ENCODE measurements around the gene CERS6. TPM values are rescaled to one million over a fixed set of nuclear protein-coding genes. Genes with fewer than 3 reads are reported as not detected.

CERS6 gene
- polyA plus RNA-seq, 4 donors = 47.1 to 61.1 (median 57.5) TPM

DNA sequence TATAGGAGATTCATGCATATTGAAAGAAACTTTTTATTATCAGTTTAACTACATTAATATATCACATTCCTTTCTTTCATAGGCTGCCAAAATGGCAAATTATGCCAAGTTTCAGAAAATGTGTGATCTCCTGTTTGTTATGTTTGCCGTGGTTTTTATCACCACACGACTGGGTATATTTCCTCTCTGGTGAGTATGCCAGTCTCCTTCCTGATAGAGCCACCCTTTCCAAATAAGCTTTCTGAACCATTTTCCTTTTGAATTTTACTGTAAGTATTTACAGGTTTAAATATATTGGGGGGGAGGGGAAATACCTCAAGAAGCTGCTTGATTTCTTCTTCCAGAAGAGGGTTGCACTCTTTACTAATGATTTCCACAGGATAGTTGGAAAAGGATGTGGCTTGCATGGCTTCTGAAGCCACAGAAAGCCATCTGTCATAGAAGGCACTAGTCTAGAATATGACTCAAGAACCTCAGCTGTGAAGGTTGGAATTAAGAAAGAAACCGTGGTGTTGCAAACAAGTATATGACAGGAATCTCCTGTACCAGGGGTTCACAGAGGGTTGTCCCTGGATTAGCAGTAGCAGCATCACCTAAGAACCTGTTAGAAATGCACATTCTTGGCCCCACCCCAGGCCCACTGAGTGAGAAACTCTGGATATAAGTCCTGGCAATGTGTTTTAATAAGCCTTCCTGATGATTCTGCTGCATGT is 261.9 kb downstream of the CERS6 start:
- no peak for DNase-seq (ENCODE audit: low read depth in 4 of 4, low spot score in 3 of 4)

DNA sequence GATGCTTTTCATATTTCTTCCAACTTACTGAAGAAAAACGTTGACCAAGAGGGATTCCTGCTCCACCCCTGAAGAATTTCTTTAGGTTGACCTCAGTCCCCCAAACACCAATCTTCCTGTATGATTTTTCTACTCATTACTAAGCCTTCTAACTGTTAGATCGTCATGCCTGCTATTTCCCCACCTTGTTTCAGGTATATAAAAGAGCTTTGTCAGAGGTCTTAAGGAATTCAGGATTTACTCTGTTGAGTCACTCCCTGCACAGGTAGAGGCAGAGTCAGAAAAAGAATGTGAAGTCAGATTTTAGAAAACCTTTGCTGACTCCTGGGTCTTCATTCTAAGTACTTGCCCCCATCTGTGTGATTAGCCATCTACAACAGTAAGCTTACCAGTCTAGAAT is 262.6 kb downstream of the CERS6 start:
- no peak for DNase-seq (ENCODE audit: low read depth in 4 of 4, low spot score in 3 of 4)

DNA sequence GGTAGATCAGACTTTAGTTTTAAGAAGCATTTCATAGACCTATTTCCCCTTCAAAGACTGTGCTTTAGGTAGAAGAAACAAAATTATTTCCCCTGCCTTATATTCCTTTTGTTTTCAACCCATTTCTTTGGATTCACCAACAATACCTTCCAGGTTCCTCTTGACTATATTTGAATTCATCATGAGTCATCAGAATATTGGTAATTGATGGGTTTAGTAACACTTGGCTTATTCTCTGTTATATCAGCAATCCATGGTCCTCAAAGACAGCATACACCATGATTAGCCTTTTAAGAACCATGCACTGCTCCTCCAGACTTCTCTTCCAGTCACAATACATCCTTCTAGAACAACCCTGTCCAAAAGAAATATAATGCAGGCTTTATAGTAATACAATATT is 263.4 kb downstream of the CERS6 start:
- DNase-seq (ENCODE audit: low read depth in 4 of 4, low spot score in 3 of 4) = no peak

DNA sequence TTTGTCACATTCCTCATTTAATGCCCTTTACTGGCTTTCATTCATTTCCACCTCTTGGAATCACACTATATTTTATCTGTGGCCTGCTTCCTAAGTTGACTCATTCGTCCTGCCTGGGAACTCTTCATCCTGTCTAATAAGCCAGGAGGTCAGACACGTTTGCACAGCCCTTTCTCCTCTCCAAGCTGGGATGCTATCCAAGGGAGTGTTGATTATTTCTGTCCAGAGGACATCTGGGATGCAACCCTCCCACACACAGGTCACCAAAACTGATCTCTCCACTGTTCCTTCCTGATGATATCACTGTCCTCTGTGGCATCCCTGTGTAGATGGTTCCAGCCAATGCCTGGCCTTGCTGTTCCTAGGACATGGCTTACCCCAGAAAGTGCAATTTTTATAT is 266.5 kb downstream of the CERS6 start:
- DNase-seq (ENCODE audit: low read depth in 4 of 4, low spot score in 3 of 4) = peak in 2 of 4 donors; percentile 7 to 28

DNA sequence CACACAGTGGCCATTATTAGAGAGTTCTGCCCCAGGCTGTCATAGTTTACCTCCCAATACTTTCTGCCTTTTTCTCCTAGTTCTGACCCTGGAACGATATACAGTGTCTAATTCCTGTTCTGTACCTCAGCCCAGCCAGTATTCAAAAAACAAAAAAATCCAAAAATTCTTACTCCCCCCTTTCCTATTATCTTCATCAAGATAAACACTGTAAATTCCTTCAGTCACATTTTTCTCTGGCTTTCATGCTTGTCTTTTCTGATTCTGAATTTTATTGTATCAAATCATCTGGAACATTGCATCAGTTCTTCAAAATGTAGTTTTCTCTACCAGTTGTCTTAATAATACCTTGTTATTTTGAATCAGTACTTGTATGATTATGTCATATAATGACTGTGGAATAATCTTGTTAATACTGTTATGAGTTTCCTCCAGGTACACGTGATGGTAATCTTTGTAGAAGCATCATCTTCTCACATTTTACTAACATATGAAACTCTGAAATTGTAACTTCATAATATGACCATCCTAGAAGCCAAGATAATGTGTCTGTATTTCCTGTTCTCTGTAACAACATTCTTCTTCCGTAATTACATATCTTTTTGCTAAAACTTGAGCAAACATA is 267.3 kb downstream of the CERS6 start:
- DNase-seq (ENCODE audit: low read depth in 4 of 4, low spot score in 3 of 4) = no peak

DNA sequence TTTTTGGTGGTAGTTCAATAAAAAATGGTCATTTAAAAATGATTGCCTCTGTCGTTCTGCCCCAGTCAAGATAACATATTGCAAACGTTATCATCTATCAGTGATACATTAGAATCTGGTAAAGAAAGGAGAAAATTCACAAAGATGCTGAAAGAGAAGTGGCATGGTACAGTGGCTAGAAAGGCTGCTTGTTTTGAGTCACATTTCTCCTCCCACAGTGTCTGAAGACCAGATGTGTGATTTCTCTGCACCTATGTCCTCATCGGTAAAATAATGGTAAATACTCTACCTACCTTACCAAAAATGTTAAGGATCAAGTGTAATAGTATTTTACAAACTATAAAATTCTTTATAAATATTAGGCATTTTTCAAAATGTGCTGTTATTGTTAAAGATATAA is 270.3 kb downstream of the CERS6 start:
- no peak for DNase-seq (ENCODE audit: low read depth in 4 of 4, low spot score in 3 of 4)

DNA sequence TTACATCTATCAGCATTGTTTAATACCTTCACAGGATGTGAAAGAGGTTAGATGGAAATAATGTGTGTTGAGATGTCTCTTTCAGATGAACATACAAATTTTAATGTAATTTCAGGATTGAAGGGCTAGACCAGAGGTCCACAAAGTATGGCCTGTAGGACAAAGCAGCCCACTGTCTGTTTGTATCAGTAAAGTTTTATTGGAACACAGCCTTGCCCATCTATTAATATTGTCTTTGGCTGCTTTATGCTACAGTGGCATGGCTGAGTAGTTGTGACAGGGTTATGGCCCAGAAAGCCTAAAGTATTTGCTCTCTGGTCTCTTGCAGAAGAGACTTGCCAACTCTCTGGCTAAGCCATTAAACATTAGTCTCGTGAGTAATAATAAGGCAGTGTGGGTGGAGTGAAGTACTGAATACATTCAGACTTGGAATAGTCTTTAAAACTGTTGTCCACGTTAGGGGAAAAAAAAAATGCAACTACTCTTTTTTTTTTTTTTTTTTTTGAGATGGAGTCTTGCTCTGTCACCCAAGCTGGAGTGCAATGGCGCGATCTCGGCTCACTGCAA is 271.9 kb downstream of the CERS6 start:
- no peak for DNase-seq (ENCODE audit: low read depth in 4 of 4, low spot score in 3 of 4)

DNA sequence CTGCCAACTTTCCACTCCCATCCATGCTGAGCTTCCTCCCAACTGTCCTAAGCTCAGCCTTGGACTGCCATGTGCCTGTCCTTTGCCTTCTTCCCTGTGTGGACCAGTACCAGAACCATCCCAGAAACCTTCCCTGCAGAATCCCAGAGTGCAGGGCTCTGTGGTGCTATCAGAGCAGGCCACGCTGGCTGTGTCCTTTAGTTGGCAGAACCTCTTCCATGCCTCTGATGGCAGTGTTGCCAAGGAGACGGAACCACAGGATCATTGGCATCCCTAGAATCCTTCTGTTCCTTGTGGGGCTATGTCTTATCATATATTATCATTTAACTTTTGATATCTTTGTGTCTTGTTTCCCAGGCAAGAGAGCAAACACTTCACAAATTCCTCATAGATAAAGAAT is 273.4 kb downstream of the CERS6 start:
- DNase-seq (ENCODE audit: low read depth in 4 of 4, low spot score in 3 of 4) = no peak

DNA sequence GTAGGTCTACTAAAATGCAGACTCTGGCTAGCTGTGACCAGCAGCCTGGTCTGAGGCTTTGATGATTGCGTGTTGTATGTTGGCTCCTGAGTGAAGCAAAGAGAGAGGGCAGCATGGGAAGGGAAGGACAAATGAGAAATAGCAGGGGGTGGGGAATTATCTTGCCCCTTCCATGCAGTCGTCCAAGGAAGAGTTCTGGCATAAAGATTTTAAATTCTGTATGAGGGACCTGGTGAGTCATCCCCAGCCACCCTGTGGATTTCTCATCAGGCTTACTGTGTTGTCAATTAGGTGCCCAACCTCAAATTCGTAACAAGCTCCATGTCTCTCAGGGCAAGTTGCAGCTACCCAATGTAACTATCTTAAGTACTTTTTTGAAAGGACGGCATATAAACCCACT is 274.3 kb downstream of the CERS6 start:
- no peak for DNase-seq (ENCODE audit: low read depth in 4 of 4, low spot score in 3 of 4)

DNA sequence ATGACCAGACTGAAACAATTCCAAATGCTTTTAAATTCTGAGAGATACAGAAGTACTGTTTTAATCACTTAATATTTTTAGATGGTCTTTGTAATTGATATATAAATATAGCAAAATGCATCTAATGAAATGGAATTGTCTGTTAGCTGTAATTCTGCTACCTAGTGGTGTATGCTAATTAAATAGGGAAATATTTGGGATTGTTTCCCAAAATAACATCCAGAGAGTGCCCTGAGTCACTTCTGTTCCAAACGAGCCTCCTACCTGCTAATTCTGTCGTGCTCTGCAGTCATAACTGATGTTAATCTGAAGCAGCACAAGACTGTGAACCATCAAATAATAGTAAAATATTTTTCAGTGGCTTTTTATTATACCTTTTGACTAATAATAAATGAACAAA is 274.9 kb downstream of the CERS6 start:
- no peak for DNase-seq (ENCODE audit: low read depth in 4 of 4, low spot score in 3 of 4)

DNA sequence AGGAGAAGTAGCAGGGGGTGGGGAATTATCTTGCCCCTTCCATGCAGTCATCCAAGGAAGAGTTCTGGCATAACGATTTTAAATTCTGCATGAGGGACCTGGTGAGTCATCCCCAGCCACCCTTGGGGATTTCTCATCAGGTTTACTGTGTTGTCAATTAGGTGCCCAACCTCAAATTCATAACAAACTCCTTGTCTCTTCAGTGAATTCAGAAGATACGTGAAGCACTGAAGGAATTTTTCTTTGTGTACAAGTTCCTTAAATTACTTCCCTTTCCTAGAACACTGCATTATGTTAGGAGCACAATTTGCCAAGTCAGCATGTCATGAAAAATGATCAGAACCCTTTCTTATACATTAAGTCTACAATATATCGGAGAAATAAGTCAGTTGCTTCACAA is 275.5 kb downstream of the CERS6 start:
- DNase-seq (ENCODE audit: low read depth in 4 of 4, low spot score in 3 of 4) = no peak

DNA sequence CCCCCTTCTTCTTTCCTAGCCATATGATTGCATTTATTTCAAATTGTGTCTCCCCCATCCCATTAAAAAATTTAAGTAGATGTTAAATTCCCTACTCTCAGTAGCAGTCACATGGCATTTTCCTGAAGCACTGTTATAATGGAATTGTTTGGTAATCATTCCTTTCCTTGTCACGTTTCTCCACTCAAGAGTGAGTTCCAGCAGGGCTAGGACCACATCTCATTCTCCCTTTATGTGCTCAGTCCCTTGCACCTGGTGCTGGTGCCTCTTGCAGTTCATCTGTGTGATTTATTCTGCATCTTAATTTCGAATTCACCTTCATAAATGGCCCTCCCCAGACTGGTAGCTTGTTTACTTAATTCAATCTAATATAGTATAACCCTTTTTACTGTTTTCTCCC is 276.0 kb downstream of the CERS6 start:
- DNase-seq (ENCODE audit: low read depth in 4 of 4, low spot score in 3 of 4) = no peak

DNA sequence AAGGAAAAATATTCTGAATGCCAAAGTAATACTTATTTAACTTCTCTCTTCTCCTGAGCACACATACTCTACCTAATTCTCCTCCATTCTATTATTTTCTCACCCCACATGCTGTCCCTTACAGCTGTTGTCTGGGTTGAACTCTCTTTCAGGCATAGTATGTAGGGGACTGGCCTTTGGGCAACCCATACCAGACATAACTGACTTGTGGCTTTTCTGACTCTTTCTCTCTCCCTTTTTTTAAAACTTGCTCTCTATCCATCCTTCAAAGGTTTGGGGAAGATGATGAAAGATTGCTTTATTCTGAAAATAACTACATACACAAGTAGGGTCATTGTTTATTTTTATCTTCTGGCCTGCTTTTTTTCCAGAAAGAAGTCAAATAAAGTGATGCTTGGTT is 276.4 kb downstream of the CERS6 start:
- no peak for DNase-seq (ENCODE audit: low read depth in 4 of 4, low spot score in 3 of 4)

DNA sequence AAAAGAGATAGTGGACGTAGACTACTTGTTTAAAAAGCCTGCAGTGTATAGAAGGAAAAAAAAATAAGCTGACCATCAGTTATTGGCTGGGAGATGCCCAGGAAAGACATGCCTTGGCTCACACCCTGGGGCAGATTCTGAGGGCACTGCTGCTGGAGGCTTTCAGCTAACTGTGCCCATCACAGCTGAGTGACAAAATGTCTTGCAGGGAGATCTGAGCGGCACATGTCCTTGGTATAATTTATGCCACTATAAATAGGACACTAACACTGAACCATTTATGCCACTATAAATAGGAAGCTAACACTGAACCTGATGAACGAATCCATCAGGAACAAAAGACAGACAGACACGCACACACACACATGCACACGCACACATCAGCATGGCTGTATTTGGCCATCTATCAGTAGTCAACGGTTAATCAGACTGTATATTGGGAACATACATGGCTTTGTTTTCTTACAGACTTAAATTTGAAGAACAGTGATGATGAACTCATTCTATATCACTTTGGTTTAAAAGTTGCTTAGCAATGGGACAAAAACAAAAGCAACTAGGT is 278.2 kb downstream of the CERS6 start:
- no peak for DNase-seq (ENCODE audit: low read depth in 4 of 4, low spot score in 3 of 4)

DNA sequence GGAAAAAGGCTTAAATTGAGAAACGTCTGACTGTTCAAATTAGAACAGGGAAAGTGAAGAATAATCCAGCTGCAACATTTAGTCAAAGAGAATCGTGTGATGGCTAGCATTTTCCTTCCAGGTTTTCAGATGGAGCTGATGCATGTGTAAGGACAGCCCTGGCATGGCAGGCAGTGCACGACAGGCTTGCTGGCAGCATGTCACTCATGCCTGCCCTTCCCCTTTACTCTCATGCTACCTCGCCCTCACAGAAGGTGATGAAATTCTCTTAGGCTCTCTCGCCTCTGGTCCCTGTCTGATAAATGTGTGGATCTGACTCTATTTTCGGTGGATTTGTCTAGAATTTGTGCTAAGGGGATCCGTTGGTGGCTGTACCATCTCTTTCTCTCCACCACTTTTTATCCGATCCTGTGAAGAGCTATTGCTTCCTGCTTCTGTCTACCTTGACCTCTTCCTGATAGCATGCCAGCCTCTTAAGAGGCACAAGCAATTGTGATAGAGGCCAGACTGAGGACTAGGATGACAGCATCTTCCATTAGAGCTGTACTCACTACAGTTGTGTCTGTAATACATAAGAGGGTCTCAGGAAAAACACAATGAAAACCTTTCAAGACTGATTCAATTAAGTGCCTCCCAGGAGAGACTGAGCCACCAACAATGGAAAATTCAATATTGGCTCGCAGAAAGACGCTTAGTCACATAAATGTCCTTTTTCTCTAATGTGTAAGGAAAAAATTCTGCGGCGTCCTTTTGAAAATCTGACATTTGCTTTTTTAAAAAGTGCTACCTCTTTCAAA is 280.8 kb downstream of the CERS6 start:
- no peak for DNase-seq (ENCODE audit: low read depth in 4 of 4, low spot score in 3 of 4)

DNA sequence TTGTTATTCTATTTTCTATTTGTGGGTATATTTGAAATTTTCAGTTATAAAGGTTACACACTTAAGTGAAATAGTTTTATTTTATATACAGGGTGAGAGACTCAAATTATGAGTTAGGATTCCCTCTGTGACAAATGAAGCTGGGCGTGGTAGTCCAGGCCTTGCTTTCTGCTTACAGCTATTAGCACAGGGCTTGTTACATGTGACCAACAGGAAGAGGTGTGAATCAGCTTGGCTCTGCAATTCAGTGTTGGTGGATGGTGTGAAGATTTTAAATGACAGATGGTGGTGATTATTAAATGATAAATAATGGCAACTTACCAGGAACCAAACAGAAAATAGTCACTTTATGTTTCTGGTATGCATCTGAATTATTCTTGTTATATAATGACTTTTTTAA is 282.0 kb downstream of the CERS6 start:
- DNase-seq (ENCODE audit: low read depth in 4 of 4, low spot score in 3 of 4) = no peak

DNA sequence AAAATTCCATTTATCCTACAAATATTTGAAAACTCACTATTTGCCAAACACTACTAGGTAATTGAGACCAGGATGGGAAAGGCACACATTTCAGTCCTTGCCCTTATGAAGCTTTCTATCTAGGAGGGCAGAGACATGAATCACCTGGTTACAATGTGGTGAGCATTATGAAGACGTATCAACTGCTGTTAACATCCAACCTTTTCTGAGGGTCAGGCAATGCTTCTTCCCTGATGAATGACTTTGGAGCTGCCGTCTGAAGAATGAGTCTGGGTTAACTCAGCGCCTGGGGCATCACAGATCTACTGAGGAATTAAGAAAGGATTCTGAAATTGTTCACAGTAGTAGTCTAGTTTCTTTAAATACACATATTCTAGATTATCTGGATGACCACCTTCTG is 284.3 kb downstream of the CERS6 start:
- no peak for DNase-seq (ENCODE audit: low read depth in 4 of 4, low spot score in 3 of 4)

DNA sequence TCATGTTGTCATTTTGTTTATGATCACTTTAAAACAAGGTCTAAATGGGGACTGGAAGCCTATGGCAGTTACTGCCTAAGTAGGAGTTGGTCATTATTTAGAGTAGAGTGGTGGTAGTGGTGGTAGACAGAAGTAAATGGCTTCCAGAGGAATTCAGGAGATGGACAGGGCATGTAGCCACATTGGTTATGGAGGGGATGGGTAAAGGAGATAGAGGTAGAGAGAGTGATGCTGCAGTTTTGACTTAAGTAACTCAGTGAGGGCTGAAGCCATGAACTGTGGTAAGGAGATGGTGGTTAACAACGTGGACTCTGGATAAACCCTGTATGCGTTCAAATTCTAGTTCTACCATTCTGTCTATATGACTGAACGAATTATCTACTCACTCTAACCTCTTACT is 284.7 kb downstream of the CERS6 start:
- no peak for DNase-seq (ENCODE audit: low read depth in 4 of 4, low spot score in 3 of 4)

DNA sequence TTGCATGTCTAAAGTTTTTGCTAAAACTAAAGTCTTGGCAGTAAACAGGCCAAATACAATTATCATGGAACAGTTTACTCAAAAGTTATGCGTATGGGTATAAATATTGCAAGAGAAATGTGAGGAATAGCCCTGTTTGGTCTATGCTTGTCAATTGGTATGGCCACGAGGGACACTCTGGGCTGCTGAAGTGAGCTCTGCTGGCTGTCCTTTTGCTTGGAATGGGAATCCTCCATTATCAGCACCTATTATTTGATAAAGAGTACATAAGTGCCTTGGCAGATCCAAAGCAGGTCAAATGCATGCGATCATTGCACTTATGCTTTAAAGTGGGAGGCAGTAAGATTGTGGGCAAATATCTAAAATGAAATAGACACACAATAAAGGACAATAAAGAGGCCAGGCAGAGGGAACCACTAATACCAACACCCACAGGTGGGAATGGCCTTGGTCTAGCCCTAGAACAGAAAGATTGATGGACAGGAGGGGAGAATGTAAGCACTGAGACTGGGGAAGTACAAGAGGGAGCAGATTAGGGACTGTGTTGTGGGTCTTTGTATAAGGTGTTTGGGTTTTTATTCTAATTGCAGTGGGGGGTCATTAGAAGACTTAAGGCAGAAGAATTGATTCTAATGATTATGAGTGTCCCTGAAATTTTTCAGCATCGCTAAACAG is 286.3 kb downstream of the CERS6 start:
- no peak for DNase-seq (ENCODE audit: low read depth in 4 of 4, low spot score in 3 of 4)

DNA sequence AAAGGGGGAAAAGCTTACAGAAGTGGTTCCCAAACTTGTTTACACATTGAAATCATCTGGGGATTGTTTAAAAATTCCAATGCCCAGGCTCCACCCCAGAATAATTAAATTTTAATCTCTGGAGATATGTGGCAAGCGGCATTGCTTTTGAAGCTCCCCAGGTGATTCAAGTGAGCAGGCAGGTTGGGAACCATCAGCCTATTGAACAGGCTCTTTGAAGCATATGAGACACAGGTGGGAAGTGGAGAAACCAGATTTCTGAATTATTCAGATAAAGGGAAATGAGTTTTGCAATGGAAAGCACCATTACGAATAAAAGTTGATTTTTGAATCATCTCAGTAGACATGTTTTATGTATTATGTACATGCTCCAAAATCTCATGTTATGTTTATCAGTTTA is 288.8 kb downstream of the CERS6 start:
- no peak for DNase-seq (ENCODE audit: low read depth in 4 of 4, low spot score in 3 of 4)

DNA sequence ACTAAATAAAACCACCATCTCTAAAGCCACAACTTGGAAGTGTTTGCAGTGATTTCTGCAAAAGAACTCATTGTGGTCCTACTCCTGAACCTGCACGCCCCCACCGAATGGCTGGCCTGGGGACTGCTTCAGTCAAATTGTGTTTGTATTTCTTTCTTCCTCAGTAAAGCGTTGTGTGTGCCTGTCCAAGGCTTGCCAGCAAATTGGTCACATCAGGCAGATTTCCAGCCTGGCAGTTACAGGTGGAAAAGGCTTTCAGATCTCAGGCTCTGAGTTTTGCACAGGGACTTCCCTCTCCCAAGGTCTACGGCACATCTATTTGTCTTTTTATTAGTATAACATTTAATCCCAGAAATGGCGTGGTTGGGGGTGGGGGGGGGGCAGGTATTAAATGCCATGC is 292.4 kb downstream of the CERS6 start:
- no peak for DNase-seq (ENCODE audit: low read depth in 4 of 4, low spot score in 3 of 4)

Measured in right renal pelvis (tissue), 4 donors.